ENCODE data around the gene TMEM209. TPM values are rescaled to one million over a fixed set of nuclear protein-coding genes. Genes with fewer than 3 reads are reported as not detected.

Gene TMEM209
- total RNA-seq, 1 donor from 2014 or later = 14.8 TPM

DNA sequence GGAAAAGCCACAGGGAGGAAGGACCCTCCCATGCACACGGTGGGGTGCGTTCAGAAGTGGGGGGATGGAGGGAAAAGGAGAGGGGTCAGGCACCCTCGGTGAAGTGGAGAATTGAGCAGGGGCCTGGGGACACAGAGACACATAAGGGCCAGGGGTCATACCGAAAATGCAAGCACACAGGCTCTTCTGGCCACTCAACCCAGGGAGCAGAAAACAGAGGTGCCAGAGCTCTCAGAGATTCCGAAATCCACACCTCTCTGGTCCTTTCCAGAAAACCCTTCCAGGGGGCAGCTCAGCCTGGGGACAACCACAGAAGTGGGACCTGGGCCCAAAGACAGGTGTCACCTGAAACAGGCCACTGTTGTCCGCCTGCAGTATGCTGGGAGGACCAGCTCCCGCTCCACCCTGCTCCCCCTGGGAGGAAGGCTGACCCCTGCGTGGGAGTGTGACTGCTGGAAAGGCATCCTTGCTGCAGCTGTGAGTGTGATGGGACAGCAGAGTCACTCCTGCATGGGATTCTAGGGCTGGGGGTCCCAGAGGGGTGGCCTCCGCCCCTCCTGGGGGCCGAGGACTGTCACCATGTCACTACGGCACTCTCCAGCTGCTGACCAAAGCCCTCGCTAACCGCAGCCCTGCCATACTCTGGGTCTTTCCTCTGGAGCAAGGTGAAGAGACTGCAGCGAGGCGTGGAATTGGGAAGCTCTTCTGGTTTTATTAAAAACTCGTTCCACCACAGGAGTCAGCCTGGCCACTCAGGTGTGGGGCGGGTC is 63.1 kb downstream of the TMEM209 start:
- H3K36me3 Mint-ChIP-seq (ENCODE audit: low read depth) = peaks cover 7% of the 10 kb centered on the region
- no peak for DNase-seq (ENCODE audit: low spot score)
- peak overlapping the region; percentile 82 for H3K27ac Mint-ChIP-seq (ENCODE audit: unreplicated experiment)
- peak overlapping the region; percentile 45 for H3K4me3 Mint-ChIP-seq (ENCODE audit: unreplicated experiment)
- H3K27me3 Mint-ChIP-seq (ENCODE audit: low read depth) = no peaks in the 10 kb centered on the region
- TF ChIP-seq, protein P1, sequence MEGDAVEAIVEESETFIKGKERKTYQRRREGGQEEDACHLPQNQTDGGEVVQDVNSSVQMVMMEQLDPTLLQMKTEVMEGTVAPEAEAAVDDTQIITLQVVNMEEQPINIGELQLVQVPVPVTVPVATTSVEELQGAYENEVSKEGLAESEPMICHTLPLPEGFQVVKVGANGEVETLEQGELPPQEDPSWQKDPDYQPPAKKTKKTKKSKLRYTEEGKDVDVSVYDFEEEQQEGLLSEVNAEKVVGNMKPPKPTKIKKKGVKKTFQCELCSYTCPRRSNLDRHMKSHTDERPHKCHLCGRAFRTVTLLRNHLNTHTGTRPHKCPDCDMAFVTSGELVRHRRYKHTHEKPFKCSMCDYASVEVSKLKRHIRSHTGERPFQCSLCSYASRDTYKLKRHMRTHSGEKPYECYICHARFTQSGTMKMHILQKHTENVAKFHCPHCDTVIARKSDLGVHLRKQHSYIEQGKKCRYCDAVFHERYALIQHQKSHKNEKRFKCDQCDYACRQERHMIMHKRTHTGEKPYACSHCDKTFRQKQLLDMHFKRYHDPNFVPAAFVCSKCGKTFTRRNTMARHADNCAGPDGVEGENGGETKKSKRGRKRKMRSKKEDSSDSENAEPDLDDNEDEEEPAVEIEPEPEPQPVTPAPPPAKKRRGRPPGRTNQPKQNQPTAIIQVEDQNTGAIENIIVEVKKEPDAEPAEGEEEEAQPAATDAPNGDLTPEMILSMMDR (IDR thresholded peaks at IDR 0.05) = no peak
- H3K4me1 Mint-ChIP-seq (ENCODE audit: low read depth) = peaks cover 25% of the 10 kb centered on the region
- no peaks in the 10 kb centered on the region for H3K9me3 Mint-ChIP-seq (ENCODE audit: low read depth)

DNA sequence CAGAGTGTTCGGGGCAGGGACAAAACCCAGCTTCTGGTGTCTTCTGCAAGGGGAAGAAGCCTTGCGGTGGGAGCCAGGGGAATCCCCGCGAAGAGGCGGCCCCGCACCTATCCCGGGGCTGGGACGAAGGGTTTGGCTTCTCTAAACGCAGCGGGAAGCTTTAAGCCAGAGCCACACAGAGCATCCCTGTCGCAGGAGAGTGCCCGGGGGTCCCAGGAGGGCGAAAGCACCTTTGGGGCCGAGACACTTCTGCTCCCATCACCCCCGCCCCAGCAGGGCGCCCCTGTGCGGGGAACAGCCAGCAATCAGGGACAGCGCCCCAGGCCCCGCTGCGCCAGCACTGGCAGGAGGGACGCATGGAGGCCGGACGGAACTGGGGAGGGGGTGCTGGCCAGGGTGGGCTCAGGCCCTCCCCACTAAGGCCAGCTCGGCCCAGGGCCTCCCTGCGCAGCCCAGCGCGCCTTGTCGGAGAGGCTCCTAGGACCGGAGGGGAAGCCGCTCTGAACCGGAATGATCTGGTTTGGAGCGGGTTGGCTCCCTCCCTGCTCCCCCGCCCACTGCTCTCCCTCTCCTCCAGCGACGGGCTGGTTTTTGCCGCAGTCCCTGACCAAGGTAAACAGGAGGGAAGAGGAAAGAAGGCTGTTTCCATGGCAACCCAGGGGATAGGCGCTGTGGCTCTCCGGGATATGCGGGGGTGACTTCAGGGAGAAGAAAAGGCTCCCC is 63.9 kb downstream of the TMEM209 start:
- no peak for DNase-seq (ENCODE audit: low spot score)
- H3K27ac Mint-ChIP-seq (ENCODE audit: unreplicated experiment) = peak overlapping the region; percentile 82
- TF ChIP-seq, protein P1 (IDR thresholded peaks at IDR 0.05) = no peak
- peaks cover 25% of the 10 kb centered on the region for H3K4me1 Mint-ChIP-seq (ENCODE audit: low read depth)
- H3K4me3 Mint-ChIP-seq (ENCODE audit: unreplicated experiment) = peak overlapping the region; percentile 45
- H3K9me3 Mint-ChIP-seq (ENCODE audit: low read depth) = no peaks in the 10 kb centered on the region
- H3K36me3 Mint-ChIP-seq (ENCODE audit: low read depth) = peaks cover 7% of the 10 kb centered on the region
- H3K27me3 Mint-ChIP-seq (ENCODE audit: low read depth) = no peaks in the 10 kb centered on the region

DNA sequence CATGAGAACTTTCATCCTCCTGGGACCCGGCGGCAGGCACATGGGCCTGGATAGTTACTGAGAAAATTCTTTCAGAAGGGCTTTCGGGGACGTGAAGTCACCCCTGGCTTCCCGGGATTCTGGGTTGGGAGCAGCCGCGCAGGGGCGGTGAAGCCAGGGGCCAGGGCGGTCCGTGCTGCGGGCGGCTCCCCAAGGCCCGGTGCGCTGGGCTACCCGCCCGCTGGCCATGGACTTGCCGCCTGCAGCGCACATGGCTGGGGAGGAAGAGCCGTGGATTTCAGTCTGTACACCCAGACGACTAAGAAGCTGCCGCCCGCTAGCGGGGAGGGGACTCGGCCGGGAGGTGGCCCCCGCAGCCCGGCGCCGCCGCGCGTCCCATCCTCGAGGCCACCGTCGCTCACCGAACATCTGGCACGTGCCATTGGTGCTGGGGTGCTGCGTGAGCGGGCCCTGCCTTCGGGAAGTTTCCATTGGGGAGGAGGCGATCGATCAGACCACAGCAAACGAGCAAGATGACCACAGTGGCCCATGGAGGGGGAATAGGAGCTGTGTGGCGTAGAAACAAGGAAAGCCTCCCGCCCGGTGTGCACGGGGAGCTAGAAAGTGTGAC is 64.5 kb downstream of the TMEM209 start:
- peaks cover 9% of the 10 kb centered on the region for H3K36me3 Mint-ChIP-seq (ENCODE audit: low read depth)
- DNase-seq (ENCODE audit: low spot score) = no peak
- peaks cover 22% of the 10 kb centered on the region for H3K4me1 Mint-ChIP-seq (ENCODE audit: low read depth)
- peak overlapping the region; percentile 22 for H3K27ac Mint-ChIP-seq (ENCODE audit: unreplicated experiment)
- TF ChIP-seq, protein P1 (IDR thresholded peaks at IDR 0.05) = no peak
- H3K27me3 Mint-ChIP-seq (ENCODE audit: low read depth) = no peaks in the 10 kb centered on the region
- no peaks in the 10 kb centered on the region for H3K9me3 Mint-ChIP-seq (ENCODE audit: low read depth)
- H3K4me3 Mint-ChIP-seq (ENCODE audit: unreplicated experiment) = no peak overlapping the region

DNA sequence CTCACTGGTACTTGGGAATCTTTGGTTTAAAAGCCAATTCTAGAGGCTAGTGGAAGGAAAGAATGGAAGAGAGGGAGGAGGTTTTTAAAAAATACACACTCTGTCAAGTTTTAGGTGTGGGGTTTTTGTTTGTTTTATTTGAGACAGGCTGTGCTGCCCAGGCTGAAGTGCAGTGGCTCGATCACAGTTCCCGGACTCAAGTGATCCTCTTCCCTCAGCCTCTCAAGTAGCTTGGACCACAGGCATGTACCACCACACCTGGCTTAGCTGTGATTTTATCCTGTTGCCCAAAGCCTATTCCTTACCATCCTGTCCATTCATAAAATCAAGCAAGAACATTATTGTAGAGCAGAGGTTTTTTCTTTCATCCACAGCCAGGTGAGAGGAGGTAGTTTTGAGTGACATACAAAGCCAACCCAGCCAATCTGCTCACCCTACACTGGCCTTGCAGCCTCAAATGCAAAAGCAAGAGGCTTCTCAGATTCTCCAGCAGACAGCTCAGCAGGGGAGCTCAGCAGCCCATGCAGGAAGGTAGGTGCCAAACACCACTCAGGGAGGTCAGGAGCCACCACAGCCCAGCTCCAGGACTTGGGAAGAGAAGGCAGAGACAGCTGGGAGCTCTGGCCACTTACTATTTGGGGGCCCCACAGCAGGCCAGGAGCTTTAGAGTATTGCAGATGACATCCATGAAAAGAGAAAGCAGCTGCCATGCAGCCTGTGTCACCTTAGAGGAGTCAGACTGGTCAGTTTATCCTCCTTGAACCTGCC is 65.8 kb downstream of the TMEM209 start:
- TF ChIP-seq, protein P1 (IDR thresholded peaks at IDR 0.05) = no peak
- no peak overlapping the region for H3K4me3 Mint-ChIP-seq (ENCODE audit: unreplicated experiment)
- peaks cover 12% of the 10 kb centered on the region for H3K36me3 Mint-ChIP-seq (ENCODE audit: low read depth)
- H3K27ac Mint-ChIP-seq (ENCODE audit: unreplicated experiment) = no peak overlapping the region
- no peaks in the 10 kb centered on the region for H3K27me3 Mint-ChIP-seq (ENCODE audit: low read depth)
- H3K9me3 Mint-ChIP-seq (ENCODE audit: low read depth) = no peaks in the 10 kb centered on the region
- no peak for DNase-seq (ENCODE audit: low spot score)
- peaks cover 11% of the 10 kb centered on the region for H3K4me1 Mint-ChIP-seq (ENCODE audit: low read depth)

DNA sequence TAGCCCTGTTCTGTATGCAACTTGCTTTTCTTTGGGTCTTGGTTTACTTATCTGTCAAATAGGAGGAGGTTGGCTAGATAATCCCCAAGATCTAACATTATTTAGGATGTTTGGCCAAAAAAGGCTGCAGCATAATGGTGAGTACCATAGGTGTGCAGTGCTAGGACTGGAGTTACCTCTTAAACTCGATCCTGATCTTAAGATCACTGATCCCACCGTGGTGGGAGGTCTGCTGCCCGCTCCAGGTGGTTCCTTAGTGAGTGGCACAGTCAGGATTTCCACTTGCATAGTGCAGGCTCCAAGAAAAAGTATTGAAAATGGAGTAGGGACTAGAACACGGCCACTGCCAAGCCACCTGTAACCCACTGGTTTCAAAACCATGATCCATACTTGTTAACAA is 68.0 kb downstream of the TMEM209 start:
- Mint-ChIP-seq H3K36me3 (ENCODE audit: low read depth) (peaks cover 14% of the 10 kb centered on the region), H3K9me3 (ENCODE audit: low read depth) (no peaks in the 10 kb centered on the region), H3K4me1 (ENCODE audit: low read depth) (peaks cover 4% of the 10 kb centered on the region), H3K27me3 (ENCODE audit: low read depth) (no peaks in the 10 kb centered on the region), H3K27ac (ENCODE audit: unreplicated experiment) (no peak overlapping the region), H3K4me3 (ENCODE audit: unreplicated experiment) (no peak overlapping the region)
- TF ChIP-seq, protein P1 (IDR thresholded peaks at IDR 0.05) = no peak
- no peak for DNase-seq (ENCODE audit: low spot score)

Measured in chondrocyte (in vitro differentiated cells).